H1 (cell line): ENCODE data around the gene VSTM2B. TPM values are rescaled to one million over a fixed set of nuclear protein-coding genes. Genes with fewer than 3 reads are reported as not detected.

Experiments used
- ATF2 ChIP-seq: IDR thresholded peaks from 2 replicates; pipeline ENCODE4 v1.6.1; 2012; ENCODE audit warnings: low read length, inconsistent platforms
- CEBPB ChIP-seq: IDR thresholded peaks from 2 replicates; pipeline ENCODE4 v1.6.1; 2012; ENCODE audit warnings: low read depth, low read length
- CHD2 ChIP-seq: IDR thresholded peaks from 2 replicates; pipeline ENCODE4 v1.6.1; 2012; ENCODE audit warnings: low read length, improper control_type of control experiment
- CHD7 ChIP-seq: fragments of 300-600 bp; sonication (generic); IDR thresholded peaks from 2 replicates; pipeline ENCODE4 v1.7.1; 2012; ENCODE audit warnings: low read length, moderate library complexity, mild to moderate bottlenecking, inconsistent platforms; ENCODE audit not compliant: insufficient replicate concordance
- EGR1 ChIP-seq: IDR thresholded peaks from 2 replicates; pipeline ENCODE4 v1.6.1; 2011; ENCODE audit warnings: low read depth, low read length, borderline replicate concordance
- FOSL1 ChIP-seq: IDR thresholded peaks from 2 replicates; pipeline ENCODE4 v1.6.1; 2011; ENCODE audit warnings: mild to moderate bottlenecking, low read depth, low read length, moderate library complexity; ENCODE audit not compliant: insufficient read depth
- GTF2F1 ChIP-seq: IDR thresholded peaks from 2 replicates; pipeline ENCODE4 v1.6.1; 2012; ENCODE audit warnings: low read depth, low read length, improper control_type of control experiment, borderline replicate concordance
- JUN ChIP-seq: IDR thresholded peaks from 2 replicates; pipeline ENCODE4 v1.6.1; 2011; ENCODE audit warnings: low read depth, mild to moderate bottlenecking, improper control_type of control experiment, low read length
- KDM4A ChIP-seq: IDR thresholded peaks from one replicate; pipeline ENCODE4 v1.7.1; 2012; ENCODE audit warnings: low read depth, mild to moderate bottlenecking, moderate library complexity, low read length, inconsistent platforms; ENCODE audit not compliant: severe bottlenecking
- TAF7 ChIP-seq: optimal IDR thresholded peaks from 2 replicates; pipeline ENCODE3; 2011; ENCODE audit warnings: low read depth, mild to moderate bottlenecking, inconsistent platforms, low read length, moderate library complexity, borderline replicate concordance
- polyA plus RNA-seq, 7 experiments: library from polyadenylated mRNA; depleted of rRNA in 3 of 7; stranded (reverse) in 5 of 7; unstranded in 2 of 7; fragments of >200 nt in 5 of 7; fragments of 200-250 nt in 2 of 7; gene quantifications; 1 replicate in 5 of 7; 2 replicates in 1 of 7; 4 replicates in 1 of 7; pipeline versions ENCODE4 v1.2.1 to v1.2.3, GENCODE V29; 2011 to 2013; ENCODE audit warnings: missing spikeins in 2 of 7, mixed read lengths in 2 of 7
- total RNA-seq: library from RNA; stranded (reverse); fragmentation: NEBNext Ultra II Directional; extraction: Animal tissue kit (Norgen Biotek cat#: 25700); gene quantifications from 2 replicates; pipeline ENCODE4 v1.2.1, GENCODE V29; 2021

The VSTM2B gene
- total and polyA plus RNA-seq, 2 of the 8 experiments (the other 6 are each of a cell fraction or from before 2014, with no cell fraction given), result 0.82 to 1.5 TPM

- no peak for TF ChIP-seq CHD7
- TF ChIP-seq TAF7, result no peak
- TF ChIP-seq CEBPB, result no peak
- no peak for TF ChIP-seq GTF2F1
- TF ChIP-seq ATF2, result no peak
- TF ChIP-seq EGR1, result no peak
- TF ChIP-seq FOSL1, result no peak
- TF ChIP-seq KDM4A, result no peak
- TF ChIP-seq JUN, result no peak
- TF ChIP-seq CHD2, result no peak
These were observed 22.2 kb downstream of the VSTM2B start (continued) for GRCh38 chr19:29547981-29548380.
